ENCODE results near the gene TEX19. TPM values are rescaled to one million over a fixed set of nuclear protein-coding genes. Genes with fewer than 3 reads are reported as not detected.
A peak's percentile ranks its signal among the peaks of the same experiment; 100 is the strongest.

The TEX19 gene
- total and polyA plus RNA-seq, 12 donors, result not detected

DNA sequence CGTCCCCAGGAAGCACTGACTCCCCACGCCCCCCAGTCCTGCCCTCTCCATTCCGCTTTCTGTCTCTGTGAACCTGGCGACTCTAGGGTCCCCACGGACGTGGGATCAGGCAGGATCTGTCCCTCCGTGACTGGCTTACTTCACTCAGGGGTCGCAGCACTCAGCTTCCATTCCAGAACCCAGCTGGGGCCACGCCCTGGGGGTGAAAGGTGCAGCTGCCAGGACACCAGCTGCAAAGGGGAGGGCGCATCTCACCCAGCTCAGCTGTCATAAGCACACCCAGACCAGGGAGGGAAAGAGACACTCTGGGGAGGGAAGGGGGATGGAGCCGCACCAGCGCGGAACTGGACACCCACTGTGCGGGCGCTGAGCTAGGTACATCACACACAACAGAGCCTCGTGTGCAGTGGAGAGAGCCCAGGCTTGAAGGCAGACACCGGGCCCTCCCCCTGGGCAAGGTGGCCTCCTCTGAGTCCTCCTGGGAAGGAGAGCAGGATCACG, 40.6 kb downstream of the TEX19 start:
- 89 to 92% methylated on average over 18 of the region's 18 CpGs for WGBS, 2 donors
- Histone ChIP-seq H3K27me3 (no peaks in the 10 kb centered on the region), H3K4me1 (peaks cover 0 to 35% (median 0%) of the 10 kb centered on the region in 9 donors), H3K9me3 (no peaks in the 10 kb centered on the region), H3K36me3 (peaks cover 0 to 48% (median 0%) of the 10 kb centered on the region in 9 donors), H3K4me3 (no peak overlapping the region), H3K27ac (peak overlapping the region in 3 of 10 donors; percentile 22 to 75 (median 51))
- TF ChIP-seq, protein P1, sequence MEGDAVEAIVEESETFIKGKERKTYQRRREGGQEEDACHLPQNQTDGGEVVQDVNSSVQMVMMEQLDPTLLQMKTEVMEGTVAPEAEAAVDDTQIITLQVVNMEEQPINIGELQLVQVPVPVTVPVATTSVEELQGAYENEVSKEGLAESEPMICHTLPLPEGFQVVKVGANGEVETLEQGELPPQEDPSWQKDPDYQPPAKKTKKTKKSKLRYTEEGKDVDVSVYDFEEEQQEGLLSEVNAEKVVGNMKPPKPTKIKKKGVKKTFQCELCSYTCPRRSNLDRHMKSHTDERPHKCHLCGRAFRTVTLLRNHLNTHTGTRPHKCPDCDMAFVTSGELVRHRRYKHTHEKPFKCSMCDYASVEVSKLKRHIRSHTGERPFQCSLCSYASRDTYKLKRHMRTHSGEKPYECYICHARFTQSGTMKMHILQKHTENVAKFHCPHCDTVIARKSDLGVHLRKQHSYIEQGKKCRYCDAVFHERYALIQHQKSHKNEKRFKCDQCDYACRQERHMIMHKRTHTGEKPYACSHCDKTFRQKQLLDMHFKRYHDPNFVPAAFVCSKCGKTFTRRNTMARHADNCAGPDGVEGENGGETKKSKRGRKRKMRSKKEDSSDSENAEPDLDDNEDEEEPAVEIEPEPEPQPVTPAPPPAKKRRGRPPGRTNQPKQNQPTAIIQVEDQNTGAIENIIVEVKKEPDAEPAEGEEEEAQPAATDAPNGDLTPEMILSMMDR (IDR thresholded peaks at IDR 0.05), result no peak
- intact Hi-C loops (cut with DNase I), result loop anchor here in 1 of 10 donors (5.0 kb wide), 1 partner anchor 42 kb away; the partner anchor contains the start of gene TEX19
- DNase-seq (no peak), ATAC-seq (peak in 1 of 8 donors; percentile 10)

DNA sequence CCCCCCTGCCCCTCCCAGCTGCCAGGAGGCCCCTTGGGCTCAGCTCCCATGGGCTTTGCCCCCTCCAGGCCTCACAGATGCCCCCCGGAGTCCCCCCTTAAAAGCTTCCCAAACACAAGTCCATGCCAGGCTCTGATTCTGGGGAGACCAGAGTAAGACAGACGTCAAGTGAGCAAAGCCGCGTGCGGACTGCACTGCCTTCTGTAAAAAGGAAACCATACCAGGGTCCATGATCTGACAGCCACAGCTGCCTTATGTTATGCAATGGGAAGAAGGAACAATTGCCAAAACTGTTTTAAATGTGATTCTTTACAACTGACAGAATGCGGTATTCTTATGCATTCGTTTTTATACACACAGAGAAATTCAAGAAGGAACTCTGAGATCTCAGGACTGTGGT, 41.2 kb downstream of the TEX19 start:
- TF ChIP-seq, protein P1 (IDR thresholded peaks at IDR 0.05), result no peak
- no peaks in the 10 kb centered on the region for H3K9me3 ChIP-seq
- ATAC-seq, result no peak
- 75 to 83% methylated on average over 7 of the region's 7 CpGs for WGBS, 2 donors
- H3K36me3 ChIP-seq, result peaks cover 0 to 48% (median 0%) of the 10 kb centered on the region in 9 donors
- no peaks in the 10 kb centered on the region for H3K27me3 ChIP-seq
- H3K4me1 ChIP-seq, result peaks cover 0 to 35% (median 0%) of the 10 kb centered on the region in 9 donors
- peak overlapping the region in 1 of 10 donors; percentile 26 for H3K4me3 ChIP-seq
- H3K27ac ChIP-seq, result peak overlapping the region in 2 of 10 donors; percentile 26 to 75
- intact Hi-C loops (cut with DNase I), result no loop called here
- DNase-seq, result no peak

DNA sequence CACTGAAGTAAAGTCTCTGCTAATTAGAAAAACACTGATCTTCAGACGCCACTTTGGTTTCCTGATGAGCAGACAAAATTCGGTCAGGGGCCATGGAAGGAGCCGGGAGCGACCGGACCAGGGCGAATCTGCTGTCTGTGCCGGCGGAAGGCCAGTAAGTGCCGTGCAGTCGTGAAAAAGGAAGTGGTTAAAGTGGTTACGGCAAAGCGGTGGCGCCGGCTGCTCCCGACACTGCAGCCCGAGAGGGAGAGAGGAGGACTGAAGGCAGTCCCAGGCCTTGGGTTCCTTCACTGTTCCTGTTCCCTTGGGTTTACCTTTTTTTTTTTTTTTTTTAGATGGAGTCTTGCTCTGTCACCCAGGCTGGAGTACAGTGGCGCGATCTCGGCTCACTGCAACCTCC, 41.8 kb downstream of the TEX19 start:
- Histone ChIP-seq H3K36me3 (peaks cover 0 to 46% (median 0%) of the 10 kb centered on the region in 9 donors), H3K27ac (peak overlapping the region in 1 of 10 donors; percentile 75), H3K9me3 (no peaks in the 10 kb centered on the region), H3K4me3 (peak overlapping the region in 1 of 10 donors; percentile 26), H3K4me1 (peaks cover 0 to 35% (median 0%) of the 10 kb centered on the region in 9 donors), H3K27me3 (no peaks in the 10 kb centered on the region)
- DNase-seq (peak in 1 of 2 donors; percentile 47), ATAC-seq (peak in 4 of 8 donors; percentile 21 to 66 (median 54))
- 91 to 93% methylated on average over 17 to 19 of the region's 19 CpGs for WGBS, 2 donors
- intact Hi-C loops (cut with DNase I), result no loop called here
- TF ChIP-seq, protein P1 (IDR thresholded peaks at IDR 0.05), result no peak

DNA sequence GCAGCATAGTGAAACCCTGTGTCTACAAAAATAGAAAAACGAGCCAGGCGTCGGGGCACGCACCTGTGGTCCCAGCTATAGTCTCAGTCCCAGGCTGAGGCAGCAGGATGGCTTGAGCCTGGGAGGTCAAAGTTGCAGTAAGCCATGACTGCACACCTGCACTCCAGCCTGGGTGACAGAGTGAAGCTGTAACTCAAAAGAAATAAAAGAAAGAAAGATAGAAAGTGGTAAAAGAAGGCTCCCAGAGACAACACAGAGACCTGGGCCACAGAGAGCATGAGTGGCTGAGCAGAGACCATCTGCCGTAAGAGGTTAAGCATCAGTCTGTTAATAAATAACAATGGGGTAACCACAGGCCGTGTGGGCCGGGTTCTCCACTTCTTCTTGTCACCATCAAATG, 43.8 kb downstream of the TEX19 start:
- intact Hi-C loops (cut with DNase I), result no loop called here
- Histone ChIP-seq H3K4me3 (no peak overlapping the region), H3K36me3 (peaks cover 0 to 48% (median 0%) of the 10 kb centered on the region in 9 donors), H3K27ac (no peak overlapping the region), H3K4me1 (peaks cover 0 to 40% (median 11%) of the 10 kb centered on the region in 9 donors), H3K27me3 (no peaks in the 10 kb centered on the region), H3K9me3 (no peaks in the 10 kb centered on the region)
- 94 to 95% methylated on average over 7 of the region's 7 CpGs for WGBS, 2 donors
- TF ChIP-seq, protein P1 (IDR thresholded peaks at IDR 0.05), result no peak
- no peak for ATAC-seq
- DNase-seq, result no peak

Data from heart right ventricle (tissue), 16 donors.